SK-N-SH (cell line): ENCODE results near the gene FAM184A. TPM values are rescaled to one million over a fixed set of nuclear protein-coding genes. Genes with fewer than 3 reads are reported as not detected.

Experiments used
- CTCF ChIA-PET: fragments of 300-600, 350-600 bp; formaldehyde crosslinking; extraction: SDS; loops from one replicate; lab custom pipeline; 2021; lab: Yijun Ruan, JAX
- POLR2A ChIA-PET: fragments of 350-600 bp; sonication (Branson Sonifier 250); formaldehyde crosslinking; extraction: SDS; loops from one replicate; lab custom pipeline; 2020; ENCODE audit warnings: antibody characterized with exemption, inconsistent platforms; lab: Yijun Ruan, JAX
- DNase-seq: peaks from one replicate; pipeline ENCODE4 v3.0.0; 2012
- H2AFZ ChIP-seq: fragments of 200-600 bp; sonication (generic); 2 replicates; pipeline ENCODE4 v1.8.1; 2016; ENCODE audit warnings: antibody characterized with exemption, mild to moderate bottlenecking, low read depth
- H3F3A ChIP-seq: fragments of 200-600 bp; sonication (generic); replicated peaks from 2 replicates; pipeline ENCODE3; 2016; ENCODE audit warnings: antibody characterized with exemption, mild to moderate bottlenecking; ENCODE audit not compliant: insufficient read depth
- H3K27ac ChIP-seq, 2 experiments: fragments of 200-500 bp in 1 of 2; fragments of 200-600 bp in 1 of 2; sonication (Bioruptor generic) in 1 of 2; sonication (generic), shearing (Covaris generic) in 1 of 2; 2 replicates each; pipeline versions ENCODE4 v1.5.1 to v1.6.1; 2014 to 2016; ENCODE audit warnings: low read depth in 2 of 2, inconsistent platforms in 1 of 2, low read length in 1 of 2, mild to moderate bottlenecking in 1 of 2, mixed read lengths in 1 of 2
- H3K27me3 ChIP-seq: fragments of 200-600 bp; sonication (generic), shearing (Covaris generic); 2 replicates; pipeline ENCODE4 v1.6.1; 2016; ENCODE audit warnings: mixed run types; ENCODE audit not compliant: insufficient read depth
- H3K36me3 ChIP-seq, 2 experiments: fragments of 200-500 bp in 1 of 2; fragments of 200-600 bp in 1 of 2; sonication (Bioruptor generic) in 1 of 2; sonication (generic) in 1 of 2; replicated peaks in 1 of 2; 2 replicates each; pipeline versions ENCODE3 to v1.5.1; 2014 to 2016; ENCODE audit warnings: low read length in 1 of 2, mild to moderate bottlenecking in 1 of 2; ENCODE audit not compliant: insufficient read depth in 2 of 2, control insufficient read depth in 1 of 2
- H3K4me1 ChIP-seq, 2 experiments: fragments of 200-500 bp in 1 of 2; fragments of 200-600 bp in 1 of 2; sonication (Bioruptor generic) in 1 of 2; sonication (generic), shearing (Covaris generic) in 1 of 2; 2 replicates each; pipeline versions ENCODE4 v1.5.1 to v1.6.1; 2014 to 2016; ENCODE audit warnings: low read depth in 1 of 2, low read length in 1 of 2, mixed run types in 1 of 2; ENCODE audit not compliant: insufficient read depth in 2 of 2, control insufficient read depth in 1 of 2
- H3K4me2 ChIP-seq: fragments of 200-600 bp; sonication (generic), shearing (Covaris generic); 2 replicates; pipeline ENCODE4 v1.6.1; 2017; ENCODE audit warnings: mixed run types
- H3K4me3 ChIP-seq, 2 experiments: fragments of 200-500 bp in 1 of 2; fragments of 200-600 bp in 1 of 2; sonication (Bioruptor generic) in 1 of 2; sonication (generic), shearing (Covaris generic) in 1 of 2; 2 replicates each; pipeline versions ENCODE4 v1.5.1 to v1.8.1; 2014 to 2016; ENCODE audit warnings: low read depth in 2 of 2, inconsistent platforms in 1 of 2, low read length in 1 of 2, mild to moderate bottlenecking in 1 of 2, mixed read lengths in 1 of 2, moderate library complexity in 1 of 2
- H3K79me2 ChIP-seq: fragments of 200-600 bp; sonication (generic); 2 replicates; pipeline ENCODE4 v1.8.1; 2017; ENCODE audit warnings: mild to moderate bottlenecking; ENCODE audit not compliant: insufficient read depth
- H3K9ac ChIP-seq: fragments of 200-600 bp; sonication (generic); 2 replicates; pipeline ENCODE4 v1.6.1; 2017; ENCODE audit warnings: mixed run types
- H3K9me2 ChIP-seq: fragments of 200-600 bp; sonication (generic); 2 replicates; pipeline ENCODE4 v1.6.1; 2017; ENCODE audit warnings: mixed run types
- H3K9me3 ChIP-seq: fragments of 200-600 bp; sonication (generic); 2 replicates; pipeline ENCODE4 v1.6.1; 2017; ENCODE audit warnings: mixed run types, mild to moderate bottlenecking, moderate library complexity
- H4K20me1 ChIP-seq: fragments of 200-600 bp; sonication (generic); 2 replicates; pipeline ENCODE4 v1.6.1; 2017; ENCODE audit warnings: mild to moderate bottlenecking, mixed run types; ENCODE audit not compliant: insufficient read depth
- ELF1 ChIP-seq: IDR thresholded peaks from 2 replicates; pipeline ENCODE4 v1.4.0; 2012
- FOXM1 ChIP-seq: IDR thresholded peaks from 2 replicates; pipeline ENCODE4 v1.4.0; 2012; ENCODE audit warnings: low read depth, mild to moderate bottlenecking
- GABPA ChIP-seq: IDR thresholded peaks from 2 replicates; pipeline ENCODE4 v1.4.0; 2012; ENCODE audit warnings: low read depth, mild to moderate bottlenecking
- IRF3 ChIP-seq: fragments of 150-350 bp; IDR thresholded peaks from 2 replicates; pipeline ENCODE4 v1.6.1; 2016; ENCODE audit warnings: mild to moderate bottlenecking, low read depth, low read length
- MAX ChIP-seq: IDR thresholded peaks from 2 replicates; pipeline ENCODE4 v1.4.0; 2012; ENCODE audit warnings: low read depth
- NFIC ChIP-seq: IDR thresholded peaks from 2 replicates; pipeline ENCODE4 v1.4.0; 2012; ENCODE audit warnings: borderline replicate concordance
- PBX3 ChIP-seq: IDR thresholded peaks from 2 replicates; pipeline ENCODE4; 2012
- REST ChIP-seq: IDR thresholded peaks from 2 replicates; pipeline ENCODE4 v1.6.1; 2012; ENCODE audit warnings: mild to moderate bottlenecking, low read depth, low read length, moderate library complexity
- RFX5 ChIP-seq: IDR thresholded peaks from 2 replicates; pipeline ENCODE4 v1.6.1; 2012; ENCODE audit warnings: mild to moderate bottlenecking, improper control_type of control experiment, low read length
- TEAD4 ChIP-seq: IDR thresholded peaks from 2 replicates; pipeline ENCODE4 v1.4.0; 2012; ENCODE audit warnings: mild to moderate bottlenecking, borderline replicate concordance; ENCODE audit not compliant: insufficient read depth
- USF1 ChIP-seq: IDR thresholded peaks from 2 replicates; pipeline ENCODE4 v1.4.0; 2012; ENCODE audit warnings: low read depth, borderline replicate concordance
- YY1 ChIP-seq: IDR thresholded peaks from 2 replicates; pipeline ENCODE4 v1.4.0; 2012; ENCODE audit warnings: low read depth, mild to moderate bottlenecking
- WGBS: methylation state at CpG from one replicate; pipeline ENCODE4 v1.1.6; 2017; ENCODE audit warnings: low lambda C conversion rate; 5-methylcytosine and 5-hydroxymethylcytosine counted together
- polyA plus RNA-seq, 3 experiments: library from polyadenylated mRNA; depleted of rRNA; stranded (reverse); fragments of >200 nt; gene quantifications; 2 replicates each; pipeline ENCODE4 v1.2.3, GENCODE V29; 2012
- TF ChIP-seq, protein P1 (sequence below): IDR thresholded peaks from 2 replicates; pipeline ENCODE4 v1.4.0; 2012; ENCODE audit warnings: low read depth, borderline replicate concordance
- TF ChIP-seq, protein P2 (sequence below): fragments of 200-600 bp; sonication (generic); IDR thresholded peaks from 2 replicates; pipeline ENCODE4 v1.6.1; 2017; ENCODE audit warnings: antibody characterized with exemption, mild to moderate bottlenecking, moderate library complexity

Gene FAM184A
- polyA plus RNA-seq, 1 of the 3 experiments (the other 2 are of a cell fraction) = 0.38 TPM

GRCh38 chr6:118982575-118982911 is 95.9 kb downstream of the FAM184A start:
- CTCF ChIA-PET = interaction anchor here (1.1 kb wide), 1 partner anchor 12 kb away, joined by 3 read pairs; no protein-coding TSS in a partner anchor

More at GRCh38 chr6:118982575-118982911, 95.9 kb downstream of the FAM184A start:
- Histone ChIP-seq H3K36me3 (peaks cover 0 to 4% of the 10 kb centered on the region in 2 experiments), H3K4me1 (no peaks in the 10 kb centered on the region), H3K4me2 (no peak overlapping the region), H3K27ac (no peak overlapping the region), H3K9me2 (no peaks in the 10 kb centered on the region), H3K4me3 (no peak overlapping the region), H3K9ac (no peak overlapping the region), H3F3A (no peaks in the 10 kb centered on the region), H3K9me3 (no peaks in the 10 kb centered on the region), H3K79me2 (no peaks in the 10 kb centered on the region), H4K20me1 (no peaks in the 10 kb centered on the region), H2AFZ (no peak overlapping the region), H3K27me3 (no peaks in the 10 kb centered on the region)
- DNase-seq = no peak
- TF ChIP-seq, protein P1, sequence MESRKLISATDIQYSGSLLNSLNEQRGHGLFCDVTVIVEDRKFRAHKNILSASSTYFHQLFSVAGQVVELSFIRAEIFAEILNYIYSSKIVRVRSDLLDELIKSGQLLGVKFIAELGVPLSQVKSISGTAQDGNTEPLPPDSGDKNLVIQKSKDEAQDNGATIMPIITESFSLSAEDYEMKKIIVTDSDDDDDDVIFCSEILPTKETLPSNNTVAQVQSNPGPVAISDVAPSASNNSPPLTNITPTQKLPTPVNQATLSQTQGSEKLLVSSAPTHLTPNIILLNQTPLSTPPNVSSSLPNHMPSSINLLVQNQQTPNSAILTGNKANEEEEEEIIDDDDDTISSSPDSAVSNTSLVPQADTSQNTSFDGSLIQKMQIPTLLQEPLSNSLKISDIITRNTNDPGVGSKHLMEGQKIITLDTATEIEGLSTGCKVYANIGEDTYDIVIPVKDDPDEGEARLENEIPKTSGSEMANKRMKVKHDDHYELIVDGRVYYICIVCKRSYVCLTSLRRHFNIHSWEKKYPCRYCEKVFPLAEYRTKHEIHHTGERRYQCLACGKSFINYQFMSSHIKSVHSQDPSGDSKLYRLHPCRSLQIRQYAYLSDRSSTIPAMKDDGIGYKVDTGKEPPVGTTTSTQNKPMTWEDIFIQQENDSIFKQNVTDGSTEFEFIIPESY = no peak
- TF ChIP-seq NFIC (no peak), YY1 (no peak), REST (no peak), TEAD4 (no peak), GABPA (no peak), MAX (no peak), PBX3 (no peak), ELF1 (no peak), FOXM1 (no peak), IRF3 (no peak), RFX5 (no peak), USF1 (no peak)
- TF ChIP-seq, protein P2, sequence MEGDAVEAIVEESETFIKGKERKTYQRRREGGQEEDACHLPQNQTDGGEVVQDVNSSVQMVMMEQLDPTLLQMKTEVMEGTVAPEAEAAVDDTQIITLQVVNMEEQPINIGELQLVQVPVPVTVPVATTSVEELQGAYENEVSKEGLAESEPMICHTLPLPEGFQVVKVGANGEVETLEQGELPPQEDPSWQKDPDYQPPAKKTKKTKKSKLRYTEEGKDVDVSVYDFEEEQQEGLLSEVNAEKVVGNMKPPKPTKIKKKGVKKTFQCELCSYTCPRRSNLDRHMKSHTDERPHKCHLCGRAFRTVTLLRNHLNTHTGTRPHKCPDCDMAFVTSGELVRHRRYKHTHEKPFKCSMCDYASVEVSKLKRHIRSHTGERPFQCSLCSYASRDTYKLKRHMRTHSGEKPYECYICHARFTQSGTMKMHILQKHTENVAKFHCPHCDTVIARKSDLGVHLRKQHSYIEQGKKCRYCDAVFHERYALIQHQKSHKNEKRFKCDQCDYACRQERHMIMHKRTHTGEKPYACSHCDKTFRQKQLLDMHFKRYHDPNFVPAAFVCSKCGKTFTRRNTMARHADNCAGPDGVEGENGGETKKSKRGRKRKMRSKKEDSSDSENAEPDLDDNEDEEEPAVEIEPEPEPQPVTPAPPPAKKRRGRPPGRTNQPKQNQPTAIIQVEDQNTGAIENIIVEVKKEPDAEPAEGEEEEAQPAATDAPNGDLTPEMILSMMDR = no peak
- POLR2A ChIA-PET = no interaction called here
- 83% methylated on average over 3 of the region's 3 CpGs for WGBS
